ENCODE measurements around the gene AMBRA1. TPM values are rescaled to one million over a fixed set of nuclear protein-coding genes. Genes with fewer than 3 reads are reported as not detected.

The AMBRA1 gene
- total RNA-seq, 2 donors from 2014 or later: 56.2 to 60.7 TPM

DNA sequence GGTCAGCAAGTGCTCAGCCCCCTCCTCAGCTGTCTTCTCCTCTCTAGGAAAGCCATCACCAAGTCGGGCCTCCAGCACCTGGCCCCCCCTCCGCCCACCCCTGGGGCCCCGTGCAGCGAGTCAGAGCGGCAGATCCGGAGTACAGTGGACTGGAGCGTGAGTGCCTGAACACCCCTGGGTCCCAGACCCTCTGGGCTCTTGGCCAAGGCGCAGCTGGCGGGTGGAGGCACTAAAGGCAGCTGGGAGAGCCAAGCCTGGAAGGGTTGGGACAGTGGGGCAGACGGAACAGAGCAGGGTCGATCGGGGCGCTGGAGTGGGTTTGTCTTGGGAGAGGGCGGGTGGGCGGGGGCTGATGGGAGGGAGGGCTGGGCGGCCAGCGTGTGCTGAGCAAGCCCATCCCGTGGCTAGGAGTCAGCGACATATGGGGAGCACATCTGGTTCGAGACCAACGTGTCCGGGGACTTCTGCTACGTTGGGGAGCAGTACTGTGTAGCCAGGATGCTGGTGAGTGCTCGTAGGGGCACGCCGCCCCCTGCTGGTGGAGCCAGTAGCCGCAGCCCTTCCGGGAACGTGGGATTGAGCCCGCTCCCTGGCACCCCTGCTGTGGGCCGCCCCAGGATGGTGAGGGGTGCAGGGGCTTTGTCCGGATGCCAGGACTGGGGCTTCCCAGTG, 226.4 kb downstream of the AMBRA1 start:
- H3K4me1 ChIP-seq (replicated peaks): no peaks in the 10 kb centered on the region
- no peaks in the 10 kb centered on the region for H3K36me3 ChIP-seq
- TF ChIP-seq POLR2AphosphoS5 (IDR thresholded peaks at IDR 0.05) (peak; percentile 26), POLR2A (IDR thresholded peaks at IDR 0.05) (no peak), CTCF (IDR thresholded peaks at IDR 0.05) (peak; percentile 89 to 93 (median 92))
- WGBS: 30% methylated on average over 28 of the region's 32 CpGs
- no peaks in the 10 kb centered on the region for H3K27me3 ChIP-seq (replicated peaks; ENCODE audit: insufficient read depth)
- intact Hi-C loops (cut with DNase I): no loop called here
- peak; percentile 50 for DNase-seq (ENCODE audit: low spot score)
- no peak overlapping the region for H3K4me3 ChIP-seq
- no peak overlapping the region for H3K27ac ChIP-seq
- no peaks in the 10 kb centered on the region for H3K9me3 ChIP-seq

GRCh38 chr11:46366661-46367161, 227.1 kb downstream of the AMBRA1 start:
- no peak for TF ChIP-seq CTCF (IDR thresholded peaks at IDR 0.05)
- no peak for TF ChIP-seq POLR2A (IDR thresholded peaks at IDR 0.05)
- TF ChIP-seq POLR2AphosphoS5 (IDR thresholded peaks at IDR 0.05): no peak
- Histone ChIP-seq H3K36me3 (no peaks in the 10 kb centered on the region), H3K27me3 (replicated peaks; ENCODE audit: insufficient read depth) (no peaks in the 10 kb centered on the region), H3K9me3 (no peaks in the 10 kb centered on the region), H3K27ac (no peak overlapping the region), H3K4me3 (no peak overlapping the region), H3K4me1 (replicated peaks) (peaks cover 1% of the 10 kb centered on the region)
- intact Hi-C loops (cut with DNase I): no loop called here
- 94% methylated on average over 12 of the region's 31 CpGs for WGBS
- DNase-seq (ENCODE audit: low spot score): no peak

DNA sequence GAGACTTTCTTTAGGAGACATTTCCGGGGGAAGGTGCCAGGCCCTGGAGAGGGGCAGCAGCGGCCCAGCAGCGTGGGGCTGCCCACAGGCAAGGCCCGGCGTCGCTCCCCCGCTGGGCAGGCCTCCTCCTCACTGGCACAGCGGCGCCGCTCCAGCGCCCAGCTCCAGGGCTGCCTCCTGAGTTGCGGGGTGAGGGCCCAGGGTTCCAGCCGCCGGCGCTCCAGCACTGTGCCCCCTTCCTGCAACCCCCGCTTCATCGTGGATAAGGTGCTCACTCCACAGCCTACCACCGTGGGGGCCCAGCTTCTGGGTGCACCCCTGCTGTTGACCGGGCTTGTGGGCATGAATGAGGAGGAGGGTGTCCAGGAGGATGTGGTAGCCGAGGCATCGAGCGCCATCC, 227.6 kb downstream of the AMBRA1 start:
- 92% methylated on average over 21 of the region's 22 CpGs for WGBS
- H3K4me1 ChIP-seq (replicated peaks): peaks cover 5% of the 10 kb centered on the region
- no peak overlapping the region for H3K27ac ChIP-seq
- no peak for DNase-seq (ENCODE audit: low spot score)
- H3K36me3 ChIP-seq: no peaks in the 10 kb centered on the region
- TF ChIP-seq POLR2A (IDR thresholded peaks at IDR 0.05) (no peak), POLR2AphosphoS5 (IDR thresholded peaks at IDR 0.05) (no peak), CTCF (IDR thresholded peaks at IDR 0.05) (no peak)
- no peaks in the 10 kb centered on the region for H3K27me3 ChIP-seq (replicated peaks; ENCODE audit: insufficient read depth)
- H3K9me3 ChIP-seq: no peaks in the 10 kb centered on the region
- intact Hi-C loops (cut with DNase I): no loop called here
- H3K4me3 ChIP-seq: no peak overlapping the region

- H3K9me3 ChIP-seq: no peaks in the 10 kb centered on the region
- 60% methylated on average over 2 of the region's 3 CpGs for whole genome bisulfite sequencing
- DNase-seq (ENCODE audit: low spot score): no peak
- no peaks in the 10 kb centered on the region for H3K27me3 ChIP-seq (replicated peaks; ENCODE audit: insufficient read depth)
- TF ChIP-seq CTCF (IDR thresholded peaks at IDR 0.05) (no peak), POLR2A (IDR thresholded peaks at IDR 0.05) (no peak), POLR2AphosphoS5 (IDR thresholded peaks at IDR 0.05) (no peak)
- H3K27ac ChIP-seq: no peak overlapping the region
- no peak overlapping the region for H3K4me3 ChIP-seq
- no peaks in the 10 kb centered on the region for H3K36me3 ChIP-seq
- peaks cover 10% of the 10 kb centered on the region for H3K4me1 ChIP-seq (replicated peaks)
- intact Hi-C loops (cut with DNase I): no loop called here
Observed at GRCh38 chr11:46364791-46365190, 229.0 kb downstream of the AMBRA1 start.

DNA sequence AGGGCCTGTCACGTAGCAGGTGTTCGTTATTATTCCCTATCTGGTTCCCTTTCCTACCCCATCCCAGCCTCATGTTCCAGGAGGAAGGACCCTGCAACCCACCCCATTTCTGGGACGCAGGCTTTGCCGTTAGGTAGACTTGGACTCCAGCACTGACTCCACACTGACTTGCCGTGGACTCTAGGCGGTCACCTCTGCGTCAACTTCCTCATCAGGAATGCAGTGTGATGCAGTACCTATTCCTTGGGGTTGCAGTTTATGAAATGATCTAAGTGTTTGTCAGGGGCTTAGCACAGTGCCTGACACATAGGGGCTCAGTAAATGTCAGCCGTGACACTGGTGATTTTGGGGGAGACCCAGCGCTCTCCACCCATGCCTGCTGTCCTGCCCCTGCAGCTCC, 229.8 kb downstream of the AMBRA1 start:
- no peak for DNase-seq (ENCODE audit: low spot score)
- Histone ChIP-seq H3K4me1 (replicated peaks) (peaks cover 10% of the 10 kb centered on the region), H3K4me3 (no peak overlapping the region), H3K36me3 (no peaks in the 10 kb centered on the region), H3K27ac (no peak overlapping the region), H3K27me3 (replicated peaks; ENCODE audit: insufficient read depth) (no peaks in the 10 kb centered on the region), H3K9me3 (no peaks in the 10 kb centered on the region)
- TF ChIP-seq POLR2A (IDR thresholded peaks at IDR 0.05) (no peak), CTCF (IDR thresholded peaks at IDR 0.05) (no peak), POLR2AphosphoS5 (IDR thresholded peaks at IDR 0.05) (no peak)
- WGBS: 89% methylated on average over 9 of the region's 9 CpGs
- intact Hi-C loops (cut with DNase I): no loop called here

Measured in prostate gland (tissue), 2 donors.